HG03159 (cell line): ENCODE measurements around the gene RIPOR3.
"Not testable (repeated sequence)": the region's sequence is repeated elsewhere in the genome, so short reads cannot be mapped to it uniquely, and the experiment has no call there.

ENCODE experiments used
- ATAC-seq: cut with Tn5 transposase; IDR thresholded peaks from one replicate; pipeline ENCODE4 v1.9.1; 2021; ENCODE audit warnings: mild to moderate bottlenecking, moderate library complexity; ENCODE audit not compliant: unreplicated experiment

Gene RIPOR3

DNA sequence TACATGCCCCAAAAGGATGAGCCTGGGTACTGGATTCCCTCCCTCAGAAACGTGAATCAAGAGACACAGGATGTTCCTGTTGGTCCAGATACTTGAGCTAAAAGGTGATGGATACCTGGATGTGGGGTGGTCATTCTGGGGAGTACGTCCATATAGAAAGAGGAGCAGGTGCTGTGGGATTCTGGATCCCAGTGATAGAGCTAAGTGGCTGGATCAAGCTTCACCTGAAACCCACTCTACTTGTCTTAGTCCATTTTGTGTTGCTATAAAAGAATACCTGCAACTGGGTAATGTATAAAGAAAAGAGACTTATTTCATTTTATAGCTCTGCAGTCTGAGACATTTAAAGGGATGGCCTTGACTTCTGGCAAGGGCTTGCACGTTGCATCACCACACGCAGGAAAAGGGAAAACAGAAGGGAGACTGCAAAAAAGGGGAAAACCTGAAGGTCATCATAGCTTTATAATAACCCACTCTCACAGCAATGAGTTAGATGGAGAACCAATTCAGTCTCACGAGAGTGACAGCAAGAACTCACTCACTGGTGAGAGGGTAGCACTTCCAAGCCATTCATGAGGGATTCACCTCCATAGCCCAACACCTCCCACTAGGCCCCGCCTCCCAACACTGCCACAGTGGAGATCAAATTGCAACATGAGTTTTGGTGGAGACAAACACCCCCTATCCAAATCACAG is 31.2 kb downstream of the RIPOR3 start:
- ATAC-seq: no peak

DNA sequence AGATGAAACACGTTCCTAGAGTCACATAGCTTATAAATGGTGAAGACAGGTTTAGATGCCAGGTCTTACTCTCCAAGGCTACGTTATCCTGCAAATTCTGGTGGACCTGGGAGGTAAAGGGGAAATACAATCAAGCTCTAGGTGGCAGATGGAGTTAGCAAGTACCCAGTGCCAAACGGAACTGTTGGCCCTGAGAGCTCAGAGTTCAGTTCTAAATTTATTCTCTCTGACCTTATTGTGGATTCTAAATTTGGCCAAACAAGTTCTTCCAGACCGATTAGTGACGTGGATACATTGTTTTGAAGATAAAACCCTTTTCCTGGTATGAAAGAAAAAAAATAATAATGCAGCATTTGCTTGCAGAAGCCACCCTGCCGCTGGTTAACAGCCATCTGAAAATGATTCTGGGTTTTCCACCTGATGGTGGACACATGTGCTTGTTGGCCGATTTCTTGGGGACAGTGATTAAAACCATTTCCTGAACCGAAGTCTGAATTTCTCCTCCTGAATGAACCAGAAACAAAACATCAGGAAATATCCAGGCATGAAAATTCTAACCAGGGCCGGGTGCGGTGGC is 32.5 kb downstream of the RIPOR3 start:
- ATAC-seq: no peak

DNA sequence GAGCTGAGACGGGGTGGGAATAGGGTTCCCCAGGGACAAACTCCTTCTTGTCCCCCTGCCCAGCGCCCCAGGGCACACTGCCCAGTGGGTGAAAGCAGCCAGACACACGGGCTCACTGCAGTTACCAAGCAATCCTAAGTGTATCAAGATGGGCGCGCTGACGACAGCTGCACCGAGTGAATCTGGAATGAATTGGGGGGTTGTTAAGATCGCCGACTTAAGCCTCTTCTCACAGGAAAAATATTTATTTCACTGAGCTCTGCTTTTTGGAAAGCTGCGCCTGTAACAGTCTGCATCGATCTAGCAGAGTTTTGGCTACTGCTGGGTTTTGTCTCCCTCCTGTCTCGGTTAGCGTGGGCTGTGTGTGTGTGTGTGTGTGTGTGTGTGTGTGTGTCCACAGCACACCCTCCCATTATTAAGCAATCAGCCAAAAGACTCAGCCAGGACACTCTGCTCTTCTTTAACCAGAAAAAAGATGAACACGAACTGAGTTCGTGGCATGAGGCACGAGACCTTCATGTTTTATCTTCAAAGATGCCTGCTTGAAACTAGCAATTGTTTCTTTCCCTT is 35.9 kb downstream of the RIPOR3 start:
- ATAC-seq: no peak

DNA sequence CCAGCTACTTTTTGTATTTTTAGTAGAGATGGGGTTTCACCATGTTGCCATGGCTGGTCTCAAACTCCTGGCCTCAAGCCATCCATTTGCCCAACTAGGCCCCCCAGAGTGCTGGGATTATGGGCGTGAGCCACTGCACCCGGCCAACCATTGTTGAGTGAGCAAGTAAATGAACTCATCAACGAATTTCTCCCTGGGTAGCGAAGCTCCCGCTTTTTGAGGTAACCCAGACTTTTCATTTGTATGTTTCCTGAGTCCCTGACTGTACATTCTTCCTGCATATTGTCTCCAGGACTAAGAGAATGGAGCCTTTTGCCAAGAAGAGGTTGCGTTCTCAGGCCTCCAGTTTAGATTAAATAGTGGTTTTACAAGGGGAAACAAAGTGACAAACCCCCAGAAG is 36.4 kb downstream of the RIPOR3 start:
- ATAC-seq: no peak

DNA sequence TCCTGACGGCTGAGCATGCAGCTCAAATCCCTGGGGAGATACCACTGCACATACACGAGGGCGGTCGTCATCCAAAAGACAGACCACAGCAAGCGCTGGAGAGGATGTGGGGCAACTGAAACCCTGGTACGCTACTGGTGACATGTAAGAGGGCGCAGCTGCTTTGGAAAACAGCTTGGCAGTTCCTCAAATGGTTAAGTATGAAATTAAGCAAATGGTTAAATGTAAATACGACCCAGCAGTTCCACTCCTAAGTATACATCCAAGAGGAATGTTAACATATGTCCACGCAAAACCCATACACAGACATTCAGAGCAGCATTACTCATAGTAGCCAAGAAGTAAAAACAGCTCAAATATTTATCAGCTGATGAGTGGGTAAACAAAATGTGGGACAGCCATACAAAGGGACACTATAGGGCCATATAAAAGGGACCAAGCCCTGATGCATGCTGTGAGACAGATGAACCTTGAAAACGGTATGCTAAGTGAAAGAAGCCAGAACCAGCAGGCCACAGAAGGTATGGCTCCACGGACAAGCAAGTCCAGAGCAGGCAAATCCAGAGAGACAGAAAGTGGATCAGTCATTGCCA is 38.5 kb downstream of the RIPOR3 start:
- ATAC-seq: no peak

DNA sequence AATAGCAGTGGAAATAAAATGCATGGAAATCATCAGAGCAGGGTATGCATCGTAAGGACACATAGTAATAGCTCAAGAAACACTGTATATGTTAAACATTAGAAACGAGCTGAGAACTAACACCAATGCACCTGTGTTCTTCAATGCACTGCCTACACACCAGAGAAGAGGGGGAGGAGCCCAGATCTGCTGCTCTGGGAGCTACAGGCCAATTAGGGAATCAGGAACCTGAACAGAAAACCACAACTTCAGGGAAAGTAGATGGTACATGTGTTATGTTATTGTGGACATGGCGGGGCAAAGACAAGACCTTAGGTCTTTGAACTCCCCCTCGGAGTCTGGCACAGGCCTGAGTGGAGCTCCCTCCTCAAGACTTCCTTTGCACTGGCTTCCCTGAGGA is 39.7 kb downstream of the RIPOR3 start:
- no peak for ATAC-seq

DNA sequence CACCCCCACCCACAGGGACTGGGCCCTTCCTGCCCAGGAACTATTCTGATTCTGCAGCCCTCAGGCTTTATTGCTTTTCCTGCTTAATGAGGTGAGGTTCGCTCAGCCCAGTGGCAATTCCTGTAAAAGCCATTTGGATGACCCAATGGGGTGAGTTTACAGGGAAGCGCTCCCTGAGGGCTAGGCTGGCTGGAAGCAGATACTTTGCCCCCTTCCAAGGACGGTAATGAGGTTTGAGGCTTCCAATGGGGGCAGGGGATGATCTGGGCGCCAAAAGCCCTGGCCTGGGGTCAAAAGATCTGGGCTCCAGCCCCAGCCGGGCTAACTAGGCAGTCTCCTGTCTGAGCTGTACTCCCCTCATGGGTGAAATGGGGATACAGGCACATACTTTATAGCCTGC is 41.8 kb downstream of the RIPOR3 start:
- no peak for ATAC-seq

DNA sequence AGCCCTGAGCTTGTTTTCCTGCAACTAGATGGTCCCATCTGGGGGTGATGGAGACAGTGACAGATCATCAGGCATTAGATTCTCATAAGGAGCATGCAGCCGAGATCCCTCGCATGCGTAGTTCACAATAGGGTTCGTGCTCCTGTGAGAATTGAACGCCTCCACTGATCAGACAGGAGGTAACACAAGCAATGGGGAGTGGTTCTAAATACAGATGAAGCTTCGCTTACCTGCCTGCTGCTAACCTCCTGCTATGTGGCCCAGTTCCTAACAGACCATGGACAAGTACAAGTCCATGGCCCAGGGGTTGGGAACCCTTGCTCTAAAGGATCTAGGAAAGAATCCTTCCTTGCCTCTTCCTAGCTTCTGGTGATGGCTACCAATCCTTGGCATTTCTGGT is 42.7 kb downstream of the RIPOR3 start:
- no peak for ATAC-seq

DNA sequence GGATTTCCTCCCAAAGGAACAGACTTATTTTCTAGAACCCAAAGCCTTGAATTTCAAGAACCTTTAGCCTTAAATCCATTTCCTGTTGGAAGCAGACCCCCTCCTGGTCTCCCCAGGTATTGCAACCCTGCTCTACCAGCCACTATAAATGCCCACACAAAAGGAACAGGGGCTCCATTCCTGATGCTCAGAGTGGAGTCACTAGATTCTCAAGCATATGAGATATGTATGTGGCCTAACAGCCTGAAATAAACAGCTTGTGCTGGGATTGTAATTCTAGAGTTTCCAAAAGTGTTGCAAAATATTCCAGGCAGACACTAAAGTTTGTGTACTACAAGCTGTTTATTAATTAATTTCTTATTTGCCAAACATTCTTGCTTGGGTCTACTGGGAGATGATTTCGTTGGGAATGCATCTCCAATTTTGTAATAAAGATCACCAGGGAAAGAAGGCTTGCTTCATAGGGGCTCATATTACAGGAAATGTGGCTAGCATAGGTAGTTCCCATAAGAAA is 44.8 kb downstream of the RIPOR3 start:
- no peak for ATAC-seq

DNA sequence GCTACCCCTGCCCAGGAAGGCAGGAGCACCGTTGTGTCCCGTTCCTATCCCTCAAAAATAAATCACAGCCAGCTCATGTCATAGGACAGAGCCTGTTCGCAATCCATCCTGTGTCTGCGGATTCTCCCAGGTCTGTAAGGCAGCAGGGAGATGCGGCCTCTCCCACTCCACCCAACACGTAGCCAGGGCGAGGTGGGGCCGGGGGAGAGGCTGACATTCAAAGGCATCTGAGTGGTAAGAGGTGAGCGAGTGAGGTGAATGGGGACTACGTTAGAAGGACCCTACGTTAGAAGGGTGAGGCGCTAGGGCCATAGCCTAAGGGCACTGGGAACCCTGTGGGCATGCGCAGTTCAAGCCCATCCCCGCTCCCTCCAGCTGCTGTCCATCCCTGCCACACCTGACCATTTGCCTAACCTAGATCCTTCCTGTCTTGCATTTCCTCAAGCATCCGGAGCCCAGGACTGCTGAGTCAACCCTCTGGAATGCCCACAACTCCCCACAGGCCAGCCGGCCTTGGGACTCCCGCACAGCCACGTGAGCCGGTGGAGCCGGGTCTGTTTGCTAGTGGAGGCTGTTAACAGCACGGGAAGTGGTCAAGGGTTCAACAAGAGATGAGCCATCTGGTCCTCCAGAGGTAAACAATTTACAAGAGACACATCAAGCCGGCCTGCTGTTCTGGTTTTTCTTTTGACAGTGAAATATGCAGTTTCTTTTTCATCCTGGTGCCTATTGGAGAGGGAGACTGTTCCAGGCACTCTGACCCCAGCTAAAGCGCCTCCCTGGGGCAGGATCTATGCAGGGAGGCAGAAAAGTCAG is 45.9 kb downstream of the RIPOR3 start:
- ATAC-seq: no peak

DNA sequence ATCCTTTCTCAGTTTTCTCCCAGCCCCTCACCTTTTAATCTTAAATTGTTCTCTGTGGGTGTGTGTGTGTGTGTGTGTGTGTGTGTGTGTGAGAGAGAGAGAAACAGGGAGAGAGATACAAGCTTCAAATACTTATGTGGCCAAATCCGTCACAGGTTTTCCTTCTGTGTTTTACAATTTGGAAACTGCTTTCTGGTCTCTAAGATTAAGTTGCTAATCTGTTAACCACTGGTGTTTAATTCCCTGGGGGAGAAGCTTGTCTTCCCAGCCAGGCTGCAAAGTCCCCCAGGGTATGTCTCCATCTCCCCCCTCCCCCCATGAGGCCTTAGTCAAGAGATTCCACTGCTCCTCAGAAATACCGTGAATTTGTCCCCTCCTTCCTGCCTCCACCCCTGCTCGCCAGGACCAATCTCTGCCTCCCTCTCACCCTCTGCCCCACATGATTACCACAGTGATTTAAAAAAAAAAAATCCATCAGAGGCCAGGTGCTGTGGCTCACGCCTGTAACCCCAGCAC is 49.0 kb downstream of the RIPOR3 start:
- no peak for ATAC-seq

DNA sequence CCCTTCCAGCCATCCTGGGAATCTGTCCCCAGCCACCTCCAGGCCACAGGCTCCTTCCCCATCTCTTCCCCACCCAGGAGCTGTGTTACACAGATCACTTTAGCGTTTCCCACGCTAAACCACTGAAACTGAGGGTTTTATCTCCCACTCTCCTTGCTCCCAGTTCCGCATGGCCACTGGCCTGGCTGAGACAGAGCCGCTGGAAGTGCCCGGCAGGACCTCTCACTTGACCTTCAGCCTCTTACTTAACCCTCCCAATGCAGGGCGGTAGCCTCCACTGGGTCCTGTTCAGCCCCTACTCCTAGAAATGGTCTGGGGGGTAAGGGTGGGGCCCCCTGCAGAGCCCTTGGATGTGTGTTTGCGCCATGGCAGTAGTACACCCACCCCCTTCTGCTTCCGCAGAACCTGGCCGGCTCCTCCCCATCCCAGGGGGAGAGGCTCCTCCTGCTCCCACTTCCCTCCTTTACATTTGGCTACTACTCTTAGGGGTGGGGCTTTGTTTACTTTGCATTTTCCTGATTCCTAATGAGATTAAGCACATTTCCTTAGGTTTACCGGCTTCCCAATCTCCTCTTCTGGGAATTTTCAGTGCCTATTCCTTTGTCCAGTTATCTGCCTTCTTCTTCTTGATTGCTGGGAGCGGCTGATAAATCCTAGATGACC is 49.6 kb downstream of the RIPOR3 start:
- not testable (repeated sequence) for ATAC-seq

DNA sequence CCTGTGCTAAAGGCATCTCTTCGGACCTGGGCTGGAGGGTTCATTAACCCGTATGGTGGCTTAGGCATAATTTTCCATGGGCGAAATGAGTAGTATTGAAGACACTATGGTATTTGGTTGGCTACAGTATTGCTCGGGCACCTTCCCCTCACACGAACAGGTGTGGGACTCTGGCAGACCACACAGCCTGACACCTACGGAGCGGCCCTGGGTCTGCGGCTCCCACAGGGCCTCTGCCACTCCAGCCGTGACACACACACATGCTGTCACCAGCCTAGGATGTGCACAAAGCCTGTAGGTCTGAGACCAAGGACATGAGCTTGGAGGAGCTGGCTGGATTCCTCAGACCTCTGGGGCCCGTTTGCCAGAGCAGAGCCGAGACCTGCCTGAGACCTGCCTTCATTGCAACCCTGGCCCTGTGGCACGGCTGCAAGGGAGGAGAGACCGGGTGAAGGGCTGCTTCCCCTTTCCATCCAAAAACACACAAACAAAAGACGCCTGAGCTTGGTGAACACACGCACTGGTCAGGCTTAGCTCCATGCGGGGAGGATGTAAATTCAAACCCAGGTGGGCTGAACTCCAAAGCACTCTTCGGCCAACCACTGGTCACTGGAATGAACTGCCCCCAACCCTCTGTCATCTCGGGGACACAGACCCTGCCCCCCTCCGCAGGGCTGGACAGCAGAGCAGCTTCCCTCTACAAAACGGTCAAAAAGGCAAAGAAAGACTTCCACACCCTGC is 51.2 kb downstream of the RIPOR3 start:
- not testable (repeated sequence) for ATAC-seq

DNA sequence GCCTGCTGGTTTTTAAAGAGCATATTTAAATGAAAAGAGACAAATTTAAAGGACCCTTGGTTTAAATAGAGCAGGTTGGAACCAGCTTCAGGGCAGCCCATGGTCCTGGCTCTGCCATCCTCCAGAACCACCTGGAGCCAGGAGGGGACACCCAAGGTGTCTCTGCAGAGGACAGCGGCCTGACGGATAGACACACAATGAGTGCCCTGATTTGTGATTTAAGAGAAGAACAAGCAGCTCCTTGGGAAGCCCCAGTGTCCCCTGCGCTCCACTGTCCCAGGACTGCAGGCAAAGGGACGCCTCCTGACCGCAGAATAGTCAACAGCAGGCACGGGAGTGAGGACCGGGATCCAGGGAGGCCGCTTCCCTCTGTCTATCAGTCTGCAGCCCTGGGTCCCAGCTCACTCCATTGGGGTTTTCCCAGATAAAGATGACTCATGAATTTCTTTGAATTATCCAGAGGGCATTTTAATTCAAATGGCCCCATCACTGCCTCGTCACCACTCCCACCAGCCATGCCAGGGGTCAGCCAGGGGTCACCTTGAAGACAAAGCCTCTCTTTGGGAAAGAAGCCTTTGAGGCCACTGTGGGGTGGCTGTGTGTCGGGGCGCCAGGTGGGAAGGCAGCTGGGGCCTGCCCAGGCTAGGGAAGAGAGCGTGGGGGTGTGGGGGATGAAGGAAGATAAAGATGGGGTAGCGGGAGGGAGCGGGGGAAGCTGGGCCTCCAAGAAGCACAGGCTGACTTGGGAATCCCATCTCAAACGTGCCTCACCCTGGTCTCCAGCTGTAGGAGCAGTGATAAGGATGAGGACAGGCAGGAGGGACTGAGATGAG is 53.1 kb downstream of the RIPOR3 start:
- not testable (repeated sequence) for ATAC-seq

DNA sequence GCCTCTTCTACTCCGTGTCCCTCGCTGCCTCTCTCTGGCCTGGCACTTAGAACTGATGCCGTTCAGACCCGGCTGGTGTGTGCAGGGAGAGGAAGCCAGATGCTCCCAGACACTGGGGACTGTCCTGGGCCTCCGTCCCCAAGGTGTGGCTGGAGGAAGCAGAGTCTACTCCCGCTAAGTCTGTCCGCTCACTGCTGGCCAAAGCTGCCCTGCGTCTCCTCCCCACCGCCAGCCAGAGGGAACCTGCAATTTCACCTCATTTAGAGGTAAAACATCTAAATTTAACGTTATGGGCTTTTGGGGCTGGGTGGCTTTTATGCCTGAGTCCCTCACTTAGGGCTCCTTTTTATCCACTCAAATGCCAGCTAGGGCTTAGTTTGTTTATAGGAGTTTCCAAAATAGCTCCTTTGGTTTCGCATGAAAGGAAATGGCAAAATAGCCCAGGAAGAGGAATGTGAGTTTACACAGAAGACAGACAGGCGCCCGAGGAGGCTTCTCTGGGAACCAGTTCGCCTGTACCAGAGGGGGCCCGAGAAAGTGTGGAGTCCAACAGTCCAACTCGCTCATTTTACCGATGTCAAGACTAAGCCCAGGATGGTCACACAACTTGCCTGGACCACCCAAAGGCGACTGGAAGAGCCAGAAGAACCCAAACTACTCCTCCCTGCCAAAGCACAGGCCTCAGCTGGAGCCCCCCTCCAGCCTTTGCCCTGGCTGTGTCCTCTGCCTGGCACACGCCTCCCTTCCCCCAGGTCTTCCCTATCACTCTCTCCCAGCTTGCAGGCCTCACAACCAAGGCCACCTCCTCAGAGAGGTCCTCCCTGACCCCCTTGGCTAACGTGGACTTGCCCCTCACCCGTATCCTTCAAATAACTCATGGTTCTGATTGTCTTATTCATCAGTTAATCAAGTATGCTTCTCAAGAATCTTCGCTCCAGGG is 54.5 kb downstream of the RIPOR3 start:
- no peak for ATAC-seq

DNA sequence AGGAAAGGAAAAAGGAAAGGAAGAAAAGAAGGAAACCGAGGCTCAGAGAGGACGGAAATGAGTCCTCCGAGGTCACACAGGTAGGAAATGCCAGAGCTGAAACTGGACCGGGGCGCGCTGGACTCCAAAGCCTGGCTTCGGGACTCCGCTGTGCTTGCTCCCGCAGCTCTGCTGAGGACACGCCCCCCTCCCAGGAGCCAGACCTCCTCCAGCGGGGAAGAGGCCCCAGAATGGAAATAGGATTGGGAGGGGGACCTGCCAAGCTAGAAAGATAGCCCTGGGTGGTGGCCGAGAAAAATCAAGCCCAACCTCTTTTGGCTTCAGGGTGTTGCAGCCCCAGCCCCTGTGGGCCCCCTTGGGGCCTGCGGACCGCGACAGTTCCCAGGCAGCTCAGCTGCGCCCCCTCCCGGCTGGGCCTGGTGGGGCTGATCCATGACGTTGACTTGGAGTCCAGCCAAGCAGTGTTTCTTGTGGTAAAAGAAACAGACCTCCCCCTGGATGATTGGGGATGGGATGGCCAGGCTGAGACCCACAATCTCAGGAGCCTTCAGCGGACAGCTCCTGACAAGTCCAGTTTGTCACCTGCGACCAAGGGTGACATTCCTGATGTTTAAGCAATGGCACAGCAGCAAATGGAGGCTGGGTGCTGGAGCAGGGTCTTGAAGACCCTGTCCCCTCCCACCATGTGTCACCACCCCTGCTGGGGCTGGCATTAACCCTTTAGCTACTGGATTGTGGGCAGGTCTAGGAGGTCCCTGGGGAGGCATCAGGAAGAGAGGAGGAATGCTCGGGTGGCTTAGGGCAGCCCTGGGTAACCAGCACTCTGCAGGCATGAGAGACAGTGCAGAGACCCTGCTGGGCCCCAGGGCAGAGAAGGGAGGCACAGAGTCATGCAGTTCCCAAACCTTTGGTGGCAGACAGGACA is 55.4 kb downstream of the RIPOR3 start:
- no peak for ATAC-seq
